Measurements from ENCODE around the gene CADM2.
"Not testable (repeated sequence)": the region's sequence is repeated elsewhere in the genome, so short reads cannot be mapped to it uniquely, and the experiment has no call there.

CADM2 gene

GRCh38 chr3:85090495-85090894 lies 131.7 kb downstream of the CADM2 start:
- H3K4me2 ChIP-seq (ENCODE audit: low read length) = no peak overlapping the region
- no peak overlapping the region for H3K4me3 ChIP-seq (ENCODE audit: low read length)
- no peaks in the 10 kb centered on the region for H3K36me3 ChIP-seq (ENCODE audit: insufficient read depth, low read length)
- no peaks in the 10 kb centered on the region for H3K9me3 ChIP-seq (replicated peaks; ENCODE audit: low read length)
- no peaks in the 10 kb centered on the region for H3K4me1 ChIP-seq (ENCODE audit: control insufficient read depth, insufficient read depth, low read length)
- no peaks in the 10 kb centered on the region for H3K27me3 ChIP-seq (ENCODE audit: control insufficient read depth, insufficient read depth, low read length)
- H3K9ac ChIP-seq (ENCODE audit: low read depth, low read length) = no peak overlapping the region

- H3K27me3 ChIP-seq (ENCODE audit: control insufficient read depth, insufficient read depth, low read length) = no peaks in the 10 kb centered on the region
- H3K4me3 ChIP-seq (ENCODE audit: low read length) = no peak overlapping the region
- H3K9ac ChIP-seq (ENCODE audit: low read depth, low read length) = no peak overlapping the region
- H3K36me3 ChIP-seq (ENCODE audit: insufficient read depth, low read length) = no peaks in the 10 kb centered on the region
- H3K4me2 ChIP-seq (ENCODE audit: low read length) = no peak overlapping the region
- H3K9me3 ChIP-seq (replicated peaks; ENCODE audit: low read length) = no peaks in the 10 kb centered on the region
- no peaks in the 10 kb centered on the region for H3K4me1 ChIP-seq (ENCODE audit: control insufficient read depth, insufficient read depth, low read length)
Observed at GRCh38 chr3:85100316-85100715, 141.5 kb downstream of the CADM2 start.

GRCh38 chr3:85102781-85103180 lies 144.0 kb downstream of the CADM2 start:
- no peak overlapping the region for H3K9ac ChIP-seq (ENCODE audit: low read depth, low read length)
- no peaks in the 10 kb centered on the region for H3K36me3 ChIP-seq (ENCODE audit: insufficient read depth, low read length)
- H3K27me3 ChIP-seq (ENCODE audit: control insufficient read depth, insufficient read depth, low read length) = no peaks in the 10 kb centered on the region
- no peaks in the 10 kb centered on the region for H3K4me1 ChIP-seq (ENCODE audit: control insufficient read depth, insufficient read depth, low read length)
- H3K9me3 ChIP-seq (replicated peaks; ENCODE audit: low read length) = no peaks in the 10 kb centered on the region
- no peak overlapping the region for H3K4me2 ChIP-seq (ENCODE audit: low read length)
- H3K4me3 ChIP-seq (ENCODE audit: low read length) = no peak overlapping the region

- no peaks in the 10 kb centered on the region for H3K27me3 ChIP-seq (ENCODE audit: control insufficient read depth, insufficient read depth, low read length)
- no peaks in the 10 kb centered on the region for H3K9me3 ChIP-seq (replicated peaks; ENCODE audit: low read length)
- no peaks in the 10 kb centered on the region for H3K36me3 ChIP-seq (ENCODE audit: insufficient read depth, low read length)
- no peak overlapping the region for H3K4me2 ChIP-seq (ENCODE audit: low read length)
- no peak overlapping the region for H3K9ac ChIP-seq (ENCODE audit: low read depth, low read length)
- H3K4me1 ChIP-seq (ENCODE audit: control insufficient read depth, insufficient read depth, low read length) = no peaks in the 10 kb centered on the region
- no peak overlapping the region for H3K4me3 ChIP-seq (ENCODE audit: low read length)
Observed at GRCh38 chr3:85110393-85110792, 151.6 kb downstream of the CADM2 start.

- Histone ChIP-seq H3K9me3 (replicated peaks; ENCODE audit: low read length) (no peaks in the 10 kb centered on the region), H3K27me3 (ENCODE audit: control insufficient read depth, insufficient read depth, low read length) (no peaks in the 10 kb centered on the region), H3K36me3 (ENCODE audit: insufficient read depth, low read length) (no peaks in the 10 kb centered on the region), H3K4me3 (ENCODE audit: low read length) (no peak overlapping the region), H3K9ac (ENCODE audit: low read depth, low read length) (no peak overlapping the region), H3K4me2 (ENCODE audit: low read length) (no peak overlapping the region), H3K4me1 (ENCODE audit: control insufficient read depth, insufficient read depth, low read length) (no peaks in the 10 kb centered on the region)
Observed at GRCh38 chr3:85120879-85121278, 162.1 kb downstream of the CADM2 start.

GRCh38 chr3:85132864-85133263 lies 174.1 kb downstream of the CADM2 start:
- H3K27me3 ChIP-seq (ENCODE audit: control insufficient read depth, insufficient read depth, low read length); H3K4me1 ChIP-seq (ENCODE audit: control insufficient read depth, insufficient read depth, low read length); H3K4me2 ChIP-seq (ENCODE audit: low read length); H3K9ac ChIP-seq (ENCODE audit: low read depth, low read length); H3K4me3 ChIP-seq (ENCODE audit: low read length); H3K9me3 ChIP-seq (replicated peaks; ENCODE audit: low read length); H3K36me3 ChIP-seq (ENCODE audit: insufficient read depth, low read length): not testable (repeated sequence)

GRCh38 chr3:85133691-85134420 lies 175.1 kb downstream of the CADM2 start:
- H3K36me3 ChIP-seq (ENCODE audit: insufficient read depth, low read length); H3K27me3 ChIP-seq (ENCODE audit: control insufficient read depth, insufficient read depth, low read length); H3K4me3 ChIP-seq (ENCODE audit: low read length); H3K9ac ChIP-seq (ENCODE audit: low read depth, low read length); H3K4me2 ChIP-seq (ENCODE audit: low read length); H3K9me3 ChIP-seq (replicated peaks; ENCODE audit: low read length); H3K4me1 ChIP-seq (ENCODE audit: control insufficient read depth, insufficient read depth, low read length): not testable (repeated sequence)

GRCh38 chr3:85142626-85143025 lies 183.8 kb downstream of the CADM2 start:
- Histone ChIP-seq H3K9ac (ENCODE audit: low read depth, low read length) (no peak overlapping the region), H3K27me3 (ENCODE audit: control insufficient read depth, insufficient read depth, low read length) (no peaks in the 10 kb centered on the region), H3K36me3 (ENCODE audit: insufficient read depth, low read length) (no peaks in the 10 kb centered on the region), H3K4me3 (ENCODE audit: low read length) (no peak overlapping the region), H3K4me2 (ENCODE audit: low read length) (no peak overlapping the region), H3K4me1 (ENCODE audit: control insufficient read depth, insufficient read depth, low read length) (no peaks in the 10 kb centered on the region), H3K9me3 (replicated peaks; ENCODE audit: low read length) (no peaks in the 10 kb centered on the region)

- Histone ChIP-seq H3K9ac (ENCODE audit: low read depth, low read length) (no peak overlapping the region), H3K4me3 (ENCODE audit: low read length) (no peak overlapping the region), H3K27me3 (ENCODE audit: control insufficient read depth, insufficient read depth, low read length) (no peaks in the 10 kb centered on the region), H3K4me2 (ENCODE audit: low read length) (no peak overlapping the region), H3K4me1 (ENCODE audit: control insufficient read depth, insufficient read depth, low read length) (no peaks in the 10 kb centered on the region), H3K9me3 (replicated peaks; ENCODE audit: low read length) (no peaks in the 10 kb centered on the region), H3K36me3 (ENCODE audit: insufficient read depth, low read length) (no peaks in the 10 kb centered on the region)
Observed at GRCh38 chr3:85148036-85148435, 189.2 kb downstream of the CADM2 start.

- H3K4me1 ChIP-seq (ENCODE audit: control insufficient read depth, insufficient read depth, low read length) = no peaks in the 10 kb centered on the region
- no peaks in the 10 kb centered on the region for H3K9me3 ChIP-seq (replicated peaks; ENCODE audit: low read length)
- no peak overlapping the region for H3K4me3 ChIP-seq (ENCODE audit: low read length)
- no peak overlapping the region for H3K4me2 ChIP-seq (ENCODE audit: low read length)
- no peak overlapping the region for H3K9ac ChIP-seq (ENCODE audit: low read depth, low read length)
- H3K27me3 ChIP-seq (ENCODE audit: control insufficient read depth, insufficient read depth, low read length) = no peaks in the 10 kb centered on the region
- no peaks in the 10 kb centered on the region for H3K36me3 ChIP-seq (ENCODE audit: insufficient read depth, low read length)
Observed at GRCh38 chr3:85151555-85151954, 192.8 kb downstream of the CADM2 start.

GRCh38 chr3:85153279-85153678 lies 194.5 kb downstream of the CADM2 start:
- H3K27me3 ChIP-seq (ENCODE audit: control insufficient read depth, insufficient read depth, low read length); H3K4me3 ChIP-seq (ENCODE audit: low read length); H3K4me1 ChIP-seq (ENCODE audit: control insufficient read depth, insufficient read depth, low read length); H3K4me2 ChIP-seq (ENCODE audit: low read length); H3K9me3 ChIP-seq (replicated peaks; ENCODE audit: low read length); H3K9ac ChIP-seq (ENCODE audit: low read depth, low read length); H3K36me3 ChIP-seq (ENCODE audit: insufficient read depth, low read length): not testable (repeated sequence)

GRCh38 chr3:85159376-85159775 lies 200.6 kb downstream of the CADM2 start:
- no peaks in the 10 kb centered on the region for H3K9me3 ChIP-seq (replicated peaks; ENCODE audit: low read length)
- H3K9ac ChIP-seq (ENCODE audit: low read depth, low read length) = no peak overlapping the region

More at GRCh38 chr3:85159376-85159775, 200.6 kb downstream of the CADM2 start:
- no peaks in the 10 kb centered on the region for H3K36me3 ChIP-seq (ENCODE audit: insufficient read depth, low read length)
- no peaks in the 10 kb centered on the region for H3K27me3 ChIP-seq (ENCODE audit: control insufficient read depth, insufficient read depth, low read length)
- H3K4me3 ChIP-seq (ENCODE audit: low read length) = no peak overlapping the region
- no peak overlapping the region for H3K4me2 ChIP-seq (ENCODE audit: low read length)
- no peaks in the 10 kb centered on the region for H3K4me1 ChIP-seq (ENCODE audit: control insufficient read depth, insufficient read depth, low read length)
